Brain microvascular endothelial cell (primary cell): ENCODE measurements around the gene RHBDF2.
A peak's percentile ranks its signal among the peaks of the same experiment; 100 is the strongest.
"Not testable (repeated sequence)": the region's sequence is repeated elsewhere in the genome, so short reads cannot be mapped to it uniquely, and the experiment has no call there.

ENCODE experiments used
- DNase-seq: peaks from one replicate; pipeline ENCODE4 v3.0.0-alpha.2; 2020
- H3K27ac ChIP-seq: fragments of 250-450 bp; sonication (Bioruptor Pico); 2 replicates; pipeline ENCODE4 v1.5.1; 2020; ENCODE audit warnings: mild to moderate bottlenecking, moderate library complexity
- H3K27me3 ChIP-seq: fragments of 250-450 bp; sonication (Bioruptor Pico); replicated peaks from 2 replicates; pipeline ENCODE4 v1.5.1; 2020; ENCODE audit warnings: mild to moderate bottlenecking
- H3K36me3 ChIP-seq: fragments of 250-450 bp; sonication (Bioruptor Pico); replicated peaks from 2 replicates; pipeline ENCODE4 v1.5.1; 2020; ENCODE audit warnings: mild to moderate bottlenecking
- H3K4me3 ChIP-seq: 2 replicates; pipeline ENCODE4 v1.5.1; 2011; ENCODE audit warnings: low read depth, mild to moderate bottlenecking, control low read depth, low read length, moderate library complexity
- CTCF ChIP-seq: IDR thresholded peaks from 2 replicates; pipeline ENCODE4 v1.5.1; 2011; ENCODE audit warnings: low read depth, mild to moderate bottlenecking, moderate library complexity, low read length, control low read depth, inconsistent platforms; ENCODE audit errors: missing control alignments
- in situ Hi-C: cut with HindIII; loops from 2 replicates; pipeline ENCODE4 v1.10.0; 2017; ENCODE audit warnings: low sequenced_read_pairs, low pct_ligation_motif_present

The RHBDF2 gene

GRCh38 chr17:76512366-76513305 lies 11.4 kb upstream of the RHBDF2 start:
- H3K27me3 ChIP-seq = no peaks in the 10 kb centered on the region
- in situ Hi-C loops = no loop called here
- H3K27ac ChIP-seq = no peak overlapping the region
- no peaks in the 10 kb centered on the region for H3K36me3 ChIP-seq
- no peak for DNase-seq
- TF ChIP-seq CTCF = no peak
- no peak overlapping the region for H3K4me3 ChIP-seq

GRCh38 chr17:76511668-76512365 lies 10.6 kb upstream of the RHBDF2 start:
- no peak for DNase-seq
- Histone ChIP-seq H3K27ac (no peak overlapping the region), H3K27me3 (no peaks in the 10 kb centered on the region), H3K4me3 (no peak overlapping the region), H3K36me3 (no peaks in the 10 kb centered on the region)
- in situ Hi-C loops = no loop called here
- no peak for TF ChIP-seq CTCF

- no peak overlapping the region for H3K27ac ChIP-seq
- in situ Hi-C loops = no loop called here
- no peaks in the 10 kb centered on the region for H3K27me3 ChIP-seq
- no peak for TF ChIP-seq CTCF
- H3K4me3 ChIP-seq = no peak overlapping the region
- H3K36me3 ChIP-seq = no peaks in the 10 kb centered on the region
- DNase-seq = no peak
These were observed 9.6 kb upstream of the RHBDF2 start for GRCh38 chr17:76510831-76511244.

GRCh38 chr17:76508472-76509063 lies 7.3 kb upstream of the RHBDF2 start:
- not testable (repeated sequence) for DNase-seq, H3K4me3 ChIP-seq, H3K27ac ChIP-seq, H3K36me3 ChIP-seq, H3K27me3 ChIP-seq
- in situ Hi-C loops = loop anchor here (5.0 kb wide), 1 partner anchor 46 kb away; no protein-coding TSS in a partner anchor

GRCh38 chr17:76506408-76507345 lies 5.5 kb upstream of the RHBDF2 start:
- peak; percentile 49 for DNase-seq
- Histone ChIP-seq H3K36me3 (no peaks in the 10 kb centered on the region), H3K27me3 (no peaks in the 10 kb centered on the region), H3K27ac (no peak overlapping the region), H3K4me3 (no peak overlapping the region)
- TF ChIP-seq CTCF = peak; percentile 90
- in situ Hi-C loops = loop anchor here (5.0 kb wide), 1 partner anchor 44 kb away; no protein-coding TSS in a partner anchor
